Choroid plexus epithelial cell (primary cell): ENCODE results near the gene TCF4.

ENCODE experiments used
- DNase-seq: peaks from one replicate; pipeline ENCODE4 v3.0.0-alpha.2; 2010; ENCODE audit warnings: low read depth
- H3K4me3 ChIP-seq: 2 replicates; pipeline ENCODE4 v1.5.1; 2011; ENCODE audit warnings: low read depth, mild to moderate bottlenecking, control low read depth, low read length, moderate library complexity
- TF ChIP-seq, protein P1 (sequence below): conservative IDR thresholded peaks from 2 replicates; pipeline ENCODE4 v1.5.1; 2011; ENCODE audit warnings: low read depth, mild to moderate bottlenecking, control low read depth, inconsistent platforms, low read length, moderate library complexity

TCF4 gene

DNA sequence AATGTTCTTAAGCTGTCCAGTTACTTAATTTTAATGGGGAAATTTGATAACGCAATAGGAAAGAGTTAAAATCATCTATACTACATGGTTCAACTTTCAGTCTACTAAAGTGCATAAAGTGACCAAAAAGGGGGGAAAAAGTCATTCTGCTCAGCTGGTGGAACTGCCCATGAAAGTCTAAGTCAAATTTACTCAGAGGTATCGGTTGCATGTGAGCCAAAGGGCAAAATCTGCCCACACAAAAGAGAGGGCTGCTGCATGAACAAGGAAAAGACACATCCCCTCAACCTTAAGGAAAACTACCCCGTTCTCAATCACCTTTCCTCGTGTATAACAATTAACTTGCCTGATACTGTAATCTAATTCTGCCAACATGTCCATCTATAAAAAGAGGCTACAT is 126.1 kb downstream of the TCF4 start:
- no peak for DNase-seq
- H3K4me3 ChIP-seq: no peak overlapping the region

GRCh38 chr18:55458456-55459203 is 129.4 kb downstream of the TCF4 start:
- no peak for DNase-seq
- TF ChIP-seq, protein P1, sequence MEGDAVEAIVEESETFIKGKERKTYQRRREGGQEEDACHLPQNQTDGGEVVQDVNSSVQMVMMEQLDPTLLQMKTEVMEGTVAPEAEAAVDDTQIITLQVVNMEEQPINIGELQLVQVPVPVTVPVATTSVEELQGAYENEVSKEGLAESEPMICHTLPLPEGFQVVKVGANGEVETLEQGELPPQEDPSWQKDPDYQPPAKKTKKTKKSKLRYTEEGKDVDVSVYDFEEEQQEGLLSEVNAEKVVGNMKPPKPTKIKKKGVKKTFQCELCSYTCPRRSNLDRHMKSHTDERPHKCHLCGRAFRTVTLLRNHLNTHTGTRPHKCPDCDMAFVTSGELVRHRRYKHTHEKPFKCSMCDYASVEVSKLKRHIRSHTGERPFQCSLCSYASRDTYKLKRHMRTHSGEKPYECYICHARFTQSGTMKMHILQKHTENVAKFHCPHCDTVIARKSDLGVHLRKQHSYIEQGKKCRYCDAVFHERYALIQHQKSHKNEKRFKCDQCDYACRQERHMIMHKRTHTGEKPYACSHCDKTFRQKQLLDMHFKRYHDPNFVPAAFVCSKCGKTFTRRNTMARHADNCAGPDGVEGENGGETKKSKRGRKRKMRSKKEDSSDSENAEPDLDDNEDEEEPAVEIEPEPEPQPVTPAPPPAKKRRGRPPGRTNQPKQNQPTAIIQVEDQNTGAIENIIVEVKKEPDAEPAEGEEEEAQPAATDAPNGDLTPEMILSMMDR: no peak

More for the DNA sequence above, 126.1 kb downstream of the TCF4 start:
- TF ChIP-seq, protein P1: no peak

DNA sequence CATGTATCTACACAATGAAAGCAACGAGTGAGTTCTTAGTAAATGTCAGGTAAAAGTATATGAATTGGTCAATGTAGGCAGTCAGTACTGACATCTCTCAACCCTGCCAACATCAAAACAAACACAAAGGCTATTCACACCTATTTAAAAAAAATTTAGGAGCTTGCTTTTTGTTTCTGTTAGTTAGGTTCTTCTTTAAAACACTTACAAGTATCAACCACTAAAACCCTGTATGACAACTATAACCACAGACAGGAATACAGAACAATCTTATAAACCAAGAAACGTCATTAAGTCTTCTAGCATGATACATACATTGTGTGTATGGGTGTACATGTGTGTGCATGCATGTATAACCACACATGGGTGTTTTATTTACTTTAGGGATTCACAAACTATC is 131.0 kb downstream of the TCF4 start:
- DNase-seq: no peak
- TF ChIP-seq, protein P1: no peak
- H3K4me3 ChIP-seq: no peak overlapping the region

More at GRCh38 chr18:55458456-55459203, 129.4 kb downstream of the TCF4 start:
- H3K4me3 ChIP-seq: no peak overlapping the region

GRCh38 chr18:55455938-55456337 is 132.1 kb downstream of the TCF4 start:
- H3K4me3 ChIP-seq: no peak overlapping the region
- no peak for DNase-seq
- TF ChIP-seq, protein P1: no peak

GRCh38 chr18:55453186-55453585 is 134.8 kb downstream of the TCF4 start:
- no peak for DNase-seq
- TF ChIP-seq, protein P1: no peak
- H3K4me3 ChIP-seq: no peak overlapping the region

DNA sequence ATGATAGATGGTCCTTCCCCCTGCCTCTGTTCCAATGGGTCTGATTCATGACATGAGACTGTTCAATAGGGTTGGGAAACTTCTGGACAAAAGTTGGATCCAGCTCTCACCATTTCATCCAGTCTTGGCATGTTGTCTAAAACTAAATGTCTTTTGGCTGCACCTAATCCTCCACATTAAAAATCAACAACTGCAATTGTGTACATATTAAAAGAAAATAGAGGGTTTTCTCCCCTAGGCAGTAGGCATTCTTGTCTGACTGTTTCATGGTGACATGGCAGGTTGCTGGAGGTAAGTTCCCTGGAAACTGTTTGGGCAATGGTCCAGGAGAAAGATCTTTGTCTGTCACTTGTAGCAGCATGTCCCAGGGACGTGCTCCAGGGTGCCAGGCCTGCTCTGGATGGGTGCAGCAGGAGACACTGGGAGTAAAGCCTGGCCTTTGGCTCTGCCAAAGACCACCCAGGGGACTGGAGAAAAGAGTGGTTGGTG is 135.8 kb downstream of the TCF4 start:
- H3K4me3 ChIP-seq: no peak overlapping the region
- TF ChIP-seq, protein P1: no peak
- no peak for DNase-seq

- DNase-seq: no peak
- TF ChIP-seq, protein P1: no peak
- no peak overlapping the region for H3K4me3 ChIP-seq
Observed at GRCh38 chr18:55449412-55450140, 138.4 kb downstream of the TCF4 start.
